ENCODE results near the gene GABRB1. TPM values are rescaled to one million over a fixed set of nuclear protein-coding genes. Genes with fewer than 3 reads are reported as not detected.

The GABRB1 gene
- total RNA-seq, 4 donors from 2014 or later = not detected

- WGBS, 2 donors (ENCODE audit: low coverage in 1 of 2) = 69 to 81% methylated on average over 4 of the region's 4 CpGs
- no peaks in the 10 kb centered on the region for H3K27me3 ChIP-seq
These were observed 443.4 kb downstream of the GABRB1 start for GRCh38 chr4:47474799-47475198.

GRCh38 chr4:47475411-47475810, 444.0 kb downstream of the GABRB1 start:
- H3K4me3 ChIP-seq = no peak overlapping the region
- TF ChIP-seq POLR2A (IDR thresholded peaks at IDR 0.05) = no peak
- no peak for TF ChIP-seq EP300 (IDR thresholded peaks at IDR 0.05)
- no peak for TF ChIP-seq POLR2AphosphoS5 (IDR thresholded peaks at IDR 0.05)
- H3K27ac ChIP-seq = no peak overlapping the region
- H3K36me3 ChIP-seq = no peaks in the 10 kb centered on the region
- ATAC-seq = no peak
- 89 to 91% methylated on average over 1 of the region's 1 CpG for WGBS, 2 donors (ENCODE audit: low coverage in 1 of 2)
- no peaks in the 10 kb centered on the region for H3K27me3 ChIP-seq
- H3K4me1 ChIP-seq = no peaks in the 10 kb centered on the region
- H3K9me3 ChIP-seq = no peaks in the 10 kb centered on the region

More at GRCh38 chr4:47474799-47475198, 443.4 kb downstream of the GABRB1 start:
- H3K36me3 ChIP-seq = no peaks in the 10 kb centered on the region
- ATAC-seq = no peak
- no peaks in the 10 kb centered on the region for H3K9me3 ChIP-seq
- no peak for TF ChIP-seq CTCF (IDR thresholded peaks at IDR 0.05)
- no peak for TF ChIP-seq POLR2AphosphoS5 (IDR thresholded peaks at IDR 0.05)
- TF ChIP-seq POLR2A (IDR thresholded peaks at IDR 0.05) = no peak
- TF ChIP-seq EP300 (IDR thresholded peaks at IDR 0.05) = no peak
- H3K4me3 ChIP-seq = no peak overlapping the region
- no peaks in the 10 kb centered on the region for H3K4me1 ChIP-seq
- no peak overlapping the region for H3K27ac ChIP-seq

Other genes starting within 250 kb of the GABRB1 start
- gene COX7B2, start 122.3 kb upstream of the GABRB1 start, total RNA-seq = not detected
- 1 to 10 TPM in 1 of 4 donors, under 1 TPM in 3; under 0.01 to 1.3 (median 0.12) TPM for gene GABRA4, start 38.0 kb upstream of the GABRB1 start, total RNA-seq